GM12873 (cell line): ENCODE data around the gene CNTLN.

Experiments used
- CTCF ChIP-seq: IDR thresholded peaks from 2 replicates; pipeline ENCODE4 v1.5.1; 2012; ENCODE audit warnings: low read depth, mild to moderate bottlenecking, moderate library complexity, low read length, control low read depth; ENCODE audit not compliant: insufficient read depth; ENCODE audit errors: missing control alignments

Gene CNTLN

GRCh38 chr9:17272536-17272935, 137.7 kb downstream of the CNTLN start:
- no peak for TF ChIP-seq CTCF

GRCh38 chr9:17280350-17281012, 145.6 kb downstream of the CNTLN start:
- no peak for TF ChIP-seq CTCF

DNA sequence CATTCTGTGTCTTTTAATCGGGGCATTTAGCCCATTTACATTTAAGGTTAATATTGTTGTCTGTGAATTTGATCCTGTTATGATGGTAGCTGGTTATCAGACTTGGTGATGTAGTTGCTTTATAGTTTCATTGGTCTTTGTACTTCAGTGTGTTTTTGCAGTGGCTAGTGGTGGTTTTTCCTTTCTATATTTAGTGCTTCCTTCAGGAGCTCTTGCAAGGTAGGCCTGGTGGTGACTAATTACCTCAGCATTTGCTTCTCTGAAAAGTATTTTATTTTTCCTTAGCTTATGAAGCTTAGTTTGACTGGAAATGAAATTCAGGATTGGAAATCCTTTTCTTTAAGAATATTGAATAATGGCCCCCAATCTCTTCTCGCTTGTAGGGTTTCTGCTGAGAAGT, 156.9 kb downstream of the CNTLN start:
- no peak for TF ChIP-seq CTCF

GRCh38 chr9:17293685-17294084, 158.8 kb downstream of the CNTLN start:
- TF ChIP-seq CTCF, result no peak

GRCh38 chr9:17294822-17295624, 160.2 kb downstream of the CNTLN start:
- no peak for TF ChIP-seq CTCF

GRCh38 chr9:17315341-17315740, 180.5 kb downstream of the CNTLN start:
- TF ChIP-seq CTCF, result no peak

- no peak for TF ChIP-seq CTCF
Measured at GRCh38 chr9:17318821-17319320, 184.0 kb downstream of the CNTLN start.
